Endometrial microvascular endothelial cells (primary cell): ENCODE measurements around the gene EMC7. TPM values are rescaled to one million over a fixed set of nuclear protein-coding genes. Genes with fewer than 3 reads are reported as not detected.

Experiments used
- in situ Hi-C: cut with HindIII; loops from 2 replicates; pipeline ENCODE4 v1.10.0; 2017; ENCODE audit warnings: low sequenced_read_pairs, low pct_unique_long_range_greater_than_20kb; ENCODE audit errors: inconsistent ontology term
- total RNA-seq: library from RNA; depleted of rRNA; stranded (reverse); fragments of >200 nt; gene quantifications from one replicate; pipeline ENCODE4 v1.2.3, GENCODE V29; 2015; ENCODE audit errors: inconsistent ontology term

Gene EMC7
- total RNA-seq, 1 donor from 2014 or later: 56.6 TPM

DNA sequence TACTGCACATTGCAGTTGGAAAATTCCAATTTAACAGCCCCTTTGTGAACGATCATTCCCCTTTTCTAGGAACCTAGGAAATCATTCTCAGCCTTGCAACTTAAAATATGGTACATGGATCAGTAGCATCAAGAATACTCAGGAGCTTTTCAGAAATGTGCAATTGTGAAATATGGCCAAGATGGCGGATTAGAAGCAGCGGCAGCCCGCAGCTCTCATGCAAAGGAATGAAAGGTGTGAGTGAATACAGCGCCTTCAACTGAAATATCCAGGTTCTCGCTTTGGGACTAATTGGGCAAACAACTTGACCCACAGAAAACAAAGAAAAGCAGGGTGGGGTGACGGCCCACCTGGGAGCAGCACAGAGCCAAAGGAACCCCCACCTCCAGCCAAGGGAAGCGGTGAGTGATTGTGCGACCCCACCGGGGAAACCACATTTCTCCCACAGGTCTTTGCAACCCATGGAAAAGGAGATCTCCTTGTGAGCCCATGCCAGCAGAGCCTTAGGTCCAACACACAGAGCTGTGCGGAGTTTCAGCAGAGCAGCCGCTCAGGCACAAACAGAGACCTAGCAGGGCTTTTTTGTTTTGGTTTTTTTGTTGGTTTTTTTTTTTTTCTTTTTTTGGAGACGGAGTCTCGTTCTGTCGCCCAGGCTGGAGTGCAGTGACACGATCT is 55.1 kb downstream of the EMC7 start:
- in situ Hi-C loops: no loop called here

DNA sequence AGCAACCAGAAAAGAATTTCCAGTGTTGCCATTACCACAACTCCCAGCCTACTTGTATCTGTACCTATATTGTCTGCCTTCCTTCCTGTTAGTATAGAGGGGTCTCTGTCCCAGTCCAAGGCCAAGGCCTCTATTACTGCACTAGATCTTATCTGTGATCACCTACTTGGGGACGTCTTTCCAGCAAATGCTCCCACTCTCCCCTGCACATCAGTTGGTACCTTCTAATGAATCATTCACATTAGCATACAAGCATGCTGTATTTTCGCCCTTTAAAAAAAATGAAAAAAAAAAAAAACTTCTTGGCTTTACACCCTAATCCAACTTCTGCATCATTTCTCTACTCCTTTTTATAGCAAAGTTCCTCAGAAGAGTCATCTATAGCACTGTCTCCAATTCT is 57.8 kb downstream of the EMC7 start:
- in situ Hi-C loops: no loop called here

DNA sequence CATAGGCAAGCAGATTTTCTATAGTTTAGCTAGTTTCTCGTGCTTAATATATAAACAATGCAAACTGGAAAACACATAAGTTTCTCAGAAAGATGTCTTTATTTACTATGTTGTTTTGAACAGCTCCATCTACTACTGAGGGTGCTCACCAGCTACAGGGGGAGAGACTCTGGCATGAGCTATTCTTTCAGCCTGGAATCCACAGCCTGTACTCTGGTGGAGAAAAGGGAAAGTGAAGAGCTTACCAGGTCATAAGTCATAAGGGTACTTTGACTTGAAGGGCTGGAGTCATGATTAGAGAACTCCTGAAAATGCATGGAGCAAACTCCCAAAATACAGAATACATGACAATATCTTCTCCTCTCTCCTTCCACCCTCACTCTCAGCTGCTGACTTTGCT is 58.3 kb downstream of the EMC7 start:
- in situ Hi-C loops: no loop called here

GRCh38 chr15:34039790-34040113 is 61.9 kb downstream of the EMC7 start:
- in situ Hi-C loops: no loop called here

DNA sequence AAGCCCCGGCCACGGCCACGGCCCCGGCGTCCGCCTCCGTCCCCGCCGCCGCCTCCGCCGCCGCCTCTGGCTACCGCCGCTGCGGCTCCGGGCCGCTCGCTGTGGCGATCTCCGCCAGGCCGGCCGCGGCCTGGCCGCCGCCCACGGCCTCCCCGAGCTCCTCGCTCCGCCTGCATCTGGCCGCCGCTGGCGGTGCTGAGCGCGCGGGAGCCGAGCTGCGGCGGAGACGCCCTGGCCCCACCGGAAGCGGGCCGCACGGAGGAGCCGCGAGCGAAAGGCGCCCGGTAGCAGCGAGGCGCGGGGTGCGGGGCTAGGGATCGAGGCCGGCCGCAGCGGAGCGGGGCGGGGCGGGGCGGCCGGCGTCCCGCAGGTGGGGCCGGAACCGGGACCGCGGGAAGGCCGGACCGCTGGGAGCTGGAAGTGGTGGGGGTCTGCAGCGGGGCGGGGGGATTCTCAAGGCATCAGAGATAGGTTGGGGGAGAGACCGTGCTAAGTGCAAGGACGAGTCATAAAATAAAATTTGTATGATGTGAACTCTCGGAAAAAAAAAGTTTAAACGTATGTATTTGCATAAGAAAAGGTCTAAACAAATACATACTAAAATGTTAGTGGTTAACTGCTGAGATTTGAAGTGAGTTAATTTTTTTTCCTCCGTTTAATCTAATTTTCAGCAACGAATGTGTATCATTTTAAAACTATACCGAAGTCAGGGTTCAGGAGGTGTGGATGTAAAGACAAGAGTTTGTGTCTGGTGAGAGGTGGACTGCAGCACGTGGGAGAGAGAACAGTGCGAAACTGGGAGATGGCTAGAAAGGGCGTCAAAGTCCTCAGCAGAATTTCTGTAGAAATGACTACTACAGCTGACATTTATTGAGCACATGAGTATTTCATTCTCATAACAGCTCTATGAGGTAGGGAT is 62.5 kb downstream of the EMC7 start, which contains the start of gene AVEN:
Gene AVEN (minus strand): TSS at position 334 of the 919 bp plus-strand sequence. CDS start 158 bp downstream, at position 176.
- in situ Hi-C loops: no loop called here

GRCh38 chr15:34038023-34038870 is 63.4 kb downstream of the EMC7 start:
- in situ Hi-C loops: no loop called here

Other genes starting within 250 kb of the EMC7 start
- gene CHRM5, start 133.4 kb downstream of the EMC7 start, total RNA-seq: not detected
- 44.1 TPM for gene AVEN, start 62.7 kb downstream of the EMC7 start, total RNA-seq
- 0.65 TPM for gene PGBD4, start 221 bp upstream of the EMC7 start, total RNA-seq
- gene KATNBL1, start 108.2 kb upstream of the EMC7 start, total RNA-seq: 39.6 TPM
- 295 TPM for gene EMC4, start 123.2 kb upstream of the EMC7 start, total RNA-seq
- 19.1 TPM for gene SLC12A6, start 235.9 kb upstream of the EMC7 start, total RNA-seq
- 462 TPM for gene NOP10, start 241.3 kb upstream of the EMC7 start, total RNA-seq
- gene NUTM1, start 241.5 kb upstream of the EMC7 start, total RNA-seq: not detected